Left ventricle myocardium inferior (tissue), 1 donor: ENCODE measurements around the gene ST6GALNAC3. TPM values are rescaled to one million over a fixed set of nuclear protein-coding genes. Genes with fewer than 3 reads are reported as not detected.

ENCODE experiments used
- DNase-seq: peaks from one replicate; pipeline ENCODE4 v3.0.0-alpha.2; 2020
- H3K27ac ChIP-seq: fragments of 200-600 bp; replicated peaks from 2 replicates; pipeline ENCODE4 v1.8.0; 2021
- H3K27me3 ChIP-seq: fragments of 200-600 bp; 2 replicates; pipeline ENCODE4 v1.8.0; 2021; ENCODE audit warnings: low read depth
- H3K36me3 ChIP-seq: fragments of 200-600 bp; 2 replicates; pipeline ENCODE4 v1.8.0; 2021
- H3K4me1 ChIP-seq: fragments of 200-600 bp; 2 replicates; pipeline ENCODE4 v1.8.0; 2021
- H3K4me3 ChIP-seq: fragments of 200-600 bp; 2 replicates; pipeline ENCODE4 v1.8.0; 2021; ENCODE audit warnings: mild to moderate bottlenecking, moderate library complexity
- H3K9me3 ChIP-seq: fragments of 200-600 bp; replicated peaks from 2 replicates; pipeline ENCODE4 v1.8.0; 2021
- intact Hi-C: fragments of 100-400 bp; cut with micrococcal nuclease; formaldehyde crosslinking; loops from one replicate; pipeline ENCODE4 v1.11.0; 2022
- total RNA-seq: library from RNA; stranded (reverse); fragmentation: NEBNext Ultra II Directional; extraction: Animal tissue kit (Norgen Biotek cat#: 25700); gene quantifications from one replicate; pipeline ENCODE4 v1.2.1, GENCODE V29; 2021
- TF ChIP-seq, protein P1 (sequence below): fragments of 200-600 bp; IDR thresholded peaks from 2 replicates; pipeline ENCODE4 v1.8.0; 2021; ENCODE audit warnings: antibody characterized with exemption, mild to moderate bottlenecking, borderline replicate concordance
- donor health status: DM: no; HTN: yes; CAD: no; lungs with severe emphysema.

ST6GALNAC3 gene
- total RNA-seq, 1 donor from 2014 or later: 4.5 TPM

DNA sequence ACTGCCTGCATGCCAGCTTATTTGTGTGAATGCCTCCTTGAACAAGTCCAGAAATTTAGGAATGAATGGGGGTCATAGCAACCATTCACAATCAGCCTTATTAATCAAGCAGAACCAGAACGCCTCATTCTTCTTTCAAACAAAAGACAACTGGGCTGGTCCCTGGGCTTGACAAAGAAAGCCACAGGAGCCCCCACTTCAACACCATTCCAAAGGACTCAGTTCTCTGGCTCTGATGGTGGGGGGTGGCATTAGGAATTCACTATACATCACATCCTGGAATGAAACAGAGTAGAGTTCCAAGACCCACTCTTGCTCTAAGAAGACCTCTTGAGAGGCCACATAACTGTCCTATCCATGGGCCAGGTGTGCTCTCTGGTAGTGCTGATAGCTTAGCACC is 606.1 kb downstream of the ST6GALNAC3 start:
- Histone ChIP-seq H3K27me3 (no peaks in the 10 kb centered on the region), H3K4me3 (no peak overlapping the region), H3K9me3 (no peaks in the 10 kb centered on the region), H3K36me3 (no peaks in the 10 kb centered on the region), H3K27ac (no peak overlapping the region), H3K4me1 (no peaks in the 10 kb centered on the region)
- DNase-seq: no peak
- intact Hi-C loops: no loop called here
- TF ChIP-seq, protein P1, sequence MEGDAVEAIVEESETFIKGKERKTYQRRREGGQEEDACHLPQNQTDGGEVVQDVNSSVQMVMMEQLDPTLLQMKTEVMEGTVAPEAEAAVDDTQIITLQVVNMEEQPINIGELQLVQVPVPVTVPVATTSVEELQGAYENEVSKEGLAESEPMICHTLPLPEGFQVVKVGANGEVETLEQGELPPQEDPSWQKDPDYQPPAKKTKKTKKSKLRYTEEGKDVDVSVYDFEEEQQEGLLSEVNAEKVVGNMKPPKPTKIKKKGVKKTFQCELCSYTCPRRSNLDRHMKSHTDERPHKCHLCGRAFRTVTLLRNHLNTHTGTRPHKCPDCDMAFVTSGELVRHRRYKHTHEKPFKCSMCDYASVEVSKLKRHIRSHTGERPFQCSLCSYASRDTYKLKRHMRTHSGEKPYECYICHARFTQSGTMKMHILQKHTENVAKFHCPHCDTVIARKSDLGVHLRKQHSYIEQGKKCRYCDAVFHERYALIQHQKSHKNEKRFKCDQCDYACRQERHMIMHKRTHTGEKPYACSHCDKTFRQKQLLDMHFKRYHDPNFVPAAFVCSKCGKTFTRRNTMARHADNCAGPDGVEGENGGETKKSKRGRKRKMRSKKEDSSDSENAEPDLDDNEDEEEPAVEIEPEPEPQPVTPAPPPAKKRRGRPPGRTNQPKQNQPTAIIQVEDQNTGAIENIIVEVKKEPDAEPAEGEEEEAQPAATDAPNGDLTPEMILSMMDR: no peak

DNA sequence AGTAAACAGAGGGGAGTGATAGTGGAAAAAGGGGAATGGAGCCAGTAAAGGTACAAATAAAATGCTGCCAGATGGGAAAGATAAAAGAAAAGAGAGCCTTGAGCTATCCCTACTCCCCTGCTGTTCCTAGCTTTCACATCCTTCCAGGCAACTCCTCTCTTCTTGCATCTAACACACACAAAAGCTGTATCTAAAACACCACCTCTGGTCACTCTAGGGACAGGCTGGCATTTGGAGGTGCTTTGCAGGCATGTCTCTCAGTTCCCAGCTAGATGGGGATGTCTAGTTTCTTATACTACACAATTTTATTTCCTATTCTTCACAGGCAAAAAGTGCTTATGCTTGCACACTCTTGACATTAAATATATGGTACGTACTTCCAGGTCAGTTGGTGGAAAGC is 607.6 kb downstream of the ST6GALNAC3 start:
- TF ChIP-seq, protein P1: no peak
- Histone ChIP-seq H3K27ac (no peak overlapping the region), H3K4me3 (no peak overlapping the region), H3K36me3 (no peaks in the 10 kb centered on the region), H3K27me3 (no peaks in the 10 kb centered on the region), H3K4me1 (no peaks in the 10 kb centered on the region), H3K9me3 (no peaks in the 10 kb centered on the region)
- intact Hi-C loops: no loop called here
- no peak for DNase-seq

Other genes with a start within 250 kb of the ST6GALNAC3 start
- gene ASB17, start 142.3 kb upstream of the ST6GALNAC3 start, total RNA-seq: not detected